Caki2 (cell line): ENCODE measurements around the gene OLFML1. TPM values are rescaled to one million over a fixed set of nuclear protein-coding genes. Genes with fewer than 3 reads are reported as not detected.

Source experiments
- DNase-seq: peaks from one replicate; pipeline ENCODE4 v3.0.0-alpha.2; 2015; ENCODE audit warnings: low read depth
- in situ Hi-C: cut with HindIII; loops from 2 replicates; pipeline ENCODE4 v1.10.0; 2016; ENCODE audit warnings: low sequenced_read_pairs, low pct_unique_long_range_greater_than_20kb, mixed read lengths
- total RNA-seq: library from RNA; depleted of rRNA; stranded (reverse); fragments of >200 nt; shearing (Covaris generic); gene quantifications from 2 replicates; pipeline ENCODE4 v1.2.3, GENCODE V29; 2014; ENCODE audit warnings: low replicate concordance; rRNA removed

OLFML1 gene
- total RNA-seq, 1 experiment from 2014 or later, result not detected

DNA sequence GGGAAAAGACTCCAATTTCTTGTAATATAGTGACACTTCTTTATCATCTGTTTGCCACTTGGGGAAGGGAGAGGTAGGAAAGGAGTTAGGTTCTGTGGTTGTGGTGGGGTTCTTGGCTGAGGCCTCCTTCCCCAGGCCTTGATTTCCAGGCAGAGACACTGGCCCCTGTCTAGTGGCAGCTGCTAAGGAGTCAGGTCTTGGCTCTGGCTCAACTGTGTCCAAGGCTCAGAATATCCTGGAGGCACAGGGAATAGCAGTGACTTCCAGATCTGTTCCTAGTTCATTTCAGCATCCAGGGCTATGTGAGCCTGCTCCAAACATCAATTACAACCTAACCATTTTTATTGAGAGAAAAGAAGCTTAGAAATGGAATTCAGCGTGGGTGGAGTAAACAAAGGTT, 58.0 kb downstream of the OLFML1 start:
- DNase-seq, result no peak
- in situ Hi-C loops, result no loop called here

DNA sequence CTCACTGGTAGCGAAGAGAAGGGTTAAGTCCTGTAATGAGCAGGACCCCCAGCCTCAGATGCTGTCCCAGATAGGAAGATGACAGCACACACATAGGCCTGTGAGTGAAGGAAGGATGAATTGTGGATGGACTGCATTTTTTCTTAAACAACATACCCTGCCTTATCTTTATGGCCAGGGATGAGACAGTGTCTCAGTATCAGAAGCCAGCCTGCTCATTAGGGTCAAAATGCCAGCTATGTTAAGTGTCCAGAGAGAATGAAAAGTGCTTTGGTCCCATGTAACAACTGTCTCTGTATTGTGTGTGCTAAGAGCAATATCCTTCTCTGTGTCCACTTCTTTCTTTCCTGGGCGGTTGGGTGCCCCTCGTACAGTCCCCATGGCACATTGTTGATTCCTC, 58.7 kb downstream of the OLFML1 start:
- in situ Hi-C loops, result no loop called here
- DNase-seq, result no peak

DNA sequence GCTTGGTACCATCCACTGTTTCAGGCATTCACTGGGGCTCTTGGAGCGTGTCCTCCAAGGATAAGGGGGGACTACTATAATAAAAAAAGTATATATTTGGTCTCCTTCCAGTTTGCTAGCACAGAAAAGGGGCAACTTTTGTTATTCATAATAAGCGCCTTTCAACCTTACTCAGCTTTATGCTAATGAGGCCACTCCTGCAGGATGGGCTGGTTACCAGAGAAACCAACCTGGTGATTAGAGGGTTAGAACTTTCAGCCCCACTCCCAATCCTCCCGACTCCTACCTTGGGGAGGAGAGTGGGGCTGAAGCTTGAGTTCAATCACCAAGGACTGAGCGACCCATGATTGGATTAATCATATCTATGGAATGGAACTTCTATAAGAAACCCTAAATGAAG, 60.3 kb downstream of the OLFML1 start:
- no peak for DNase-seq
- in situ Hi-C loops, result no loop called here

DNA sequence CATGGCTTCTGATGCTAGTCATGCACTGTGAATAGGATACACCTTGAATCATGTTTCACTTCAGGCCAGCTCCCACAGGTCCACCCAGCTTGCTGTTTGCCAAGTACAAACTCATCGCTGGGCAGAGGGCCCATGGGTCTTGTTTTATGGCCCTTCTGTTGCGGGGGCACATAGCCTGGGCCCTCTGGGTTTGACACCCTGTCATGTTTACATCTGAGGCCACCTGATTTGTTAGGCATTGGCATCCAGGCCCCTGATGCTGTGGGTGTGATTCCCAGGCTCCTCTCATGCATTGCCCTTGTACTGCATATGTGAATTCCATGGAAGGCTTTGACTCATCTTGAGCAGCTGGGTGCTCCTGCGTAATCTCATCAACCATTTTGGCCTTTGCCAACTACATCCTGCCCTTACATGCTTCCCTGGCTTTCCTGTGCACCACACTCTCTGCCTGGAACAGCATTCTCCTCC, 61.1 kb downstream of the OLFML1 start:
- in situ Hi-C loops, result no loop called here
- DNase-seq, result no peak

DNA sequence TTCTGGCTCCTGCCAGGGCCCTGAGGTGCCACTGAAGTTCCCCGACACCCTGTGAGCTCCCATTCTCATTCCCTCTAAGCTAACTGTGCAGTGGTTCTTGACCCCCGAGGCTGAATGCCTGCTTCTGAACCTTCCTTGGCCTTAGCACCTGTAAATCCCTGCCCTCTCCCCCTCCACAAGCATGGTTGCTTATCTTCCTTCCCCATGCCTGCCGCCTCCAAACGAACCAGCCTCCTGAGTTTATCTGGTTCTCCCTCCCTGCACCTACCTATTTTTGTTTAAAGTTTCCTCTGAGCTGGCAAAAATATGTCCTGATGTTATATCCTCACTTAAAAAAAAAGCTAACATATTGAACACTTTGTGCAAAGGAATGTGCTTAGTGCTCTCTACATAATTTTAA, 62.4 kb downstream of the OLFML1 start:
- no peak for DNase-seq
- in situ Hi-C loops, result no loop called here

DNA sequence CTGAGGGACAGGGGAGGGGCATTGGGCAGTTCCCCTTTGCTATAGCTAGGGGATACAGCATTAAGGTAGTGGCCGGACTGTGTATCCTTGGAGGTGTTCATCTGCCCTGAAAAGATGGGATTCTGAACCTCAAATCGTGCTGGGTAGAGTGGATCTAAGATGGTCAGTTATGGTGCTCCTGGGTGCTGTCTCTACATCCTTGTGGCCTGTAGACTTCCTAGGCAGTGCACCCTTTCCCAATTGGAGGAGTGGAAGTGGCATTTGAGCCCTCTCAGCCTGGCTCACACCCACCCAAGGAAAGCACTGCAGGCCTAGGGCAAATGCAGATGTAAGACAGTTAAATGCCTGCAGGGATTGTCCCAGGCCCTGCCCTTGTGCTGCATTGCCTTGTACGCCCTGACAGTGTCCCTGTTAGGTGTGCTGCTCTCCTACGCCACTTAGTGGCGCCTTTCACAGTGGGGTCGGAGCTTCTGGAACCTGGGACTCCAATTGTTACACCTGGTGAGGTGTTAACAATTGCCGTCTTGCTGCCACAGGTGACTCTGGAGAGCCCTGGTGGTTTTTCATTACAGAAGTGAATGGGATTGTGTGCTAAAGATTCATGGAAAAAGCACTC, 63.5 kb downstream of the OLFML1 start:
- in situ Hi-C loops, result no loop called here
- DNase-seq, result no peak

DNA sequence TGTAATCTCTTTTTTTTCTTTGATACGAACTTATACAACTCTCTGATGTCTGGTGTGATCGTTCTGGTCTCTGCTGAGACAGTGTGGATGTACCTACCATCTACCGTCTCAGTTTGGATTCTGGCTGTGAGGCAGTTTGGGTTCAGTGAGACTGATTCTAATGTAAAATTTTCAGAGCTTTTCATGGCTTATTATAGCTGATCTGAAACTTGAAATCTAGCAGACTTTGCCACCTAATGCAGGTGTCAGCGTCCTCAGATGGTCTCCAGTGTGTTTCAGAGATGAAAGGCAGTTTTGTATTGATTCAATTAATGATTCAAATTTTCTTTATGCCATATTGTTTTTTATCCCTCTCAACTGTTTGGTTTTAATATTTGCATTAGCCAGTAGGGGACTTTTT, 64.4 kb downstream of the OLFML1 start:
- DNase-seq, result no peak
- in situ Hi-C loops, result no loop called here

DNA sequence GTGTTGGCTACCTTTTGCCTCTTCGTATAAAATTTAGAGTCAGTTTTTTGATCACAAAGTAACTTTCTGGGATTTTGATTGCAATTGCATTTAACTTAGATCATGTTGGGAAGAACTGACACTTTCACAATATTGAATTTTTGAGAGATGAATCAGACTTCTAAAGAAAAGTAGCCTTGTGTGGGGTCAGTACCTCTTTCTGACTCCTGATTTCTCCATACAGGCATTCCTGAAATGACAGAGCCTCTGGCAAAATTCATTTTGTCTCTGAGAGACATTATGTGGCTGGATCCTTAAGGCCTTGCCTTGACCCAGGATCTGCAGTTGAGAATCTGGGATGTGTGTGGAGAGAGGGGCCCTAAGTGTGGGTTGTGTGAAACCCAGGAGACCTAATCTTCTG, 66.3 kb downstream of the OLFML1 start:
- in situ Hi-C loops, result no loop called here
- no peak for DNase-seq

DNA sequence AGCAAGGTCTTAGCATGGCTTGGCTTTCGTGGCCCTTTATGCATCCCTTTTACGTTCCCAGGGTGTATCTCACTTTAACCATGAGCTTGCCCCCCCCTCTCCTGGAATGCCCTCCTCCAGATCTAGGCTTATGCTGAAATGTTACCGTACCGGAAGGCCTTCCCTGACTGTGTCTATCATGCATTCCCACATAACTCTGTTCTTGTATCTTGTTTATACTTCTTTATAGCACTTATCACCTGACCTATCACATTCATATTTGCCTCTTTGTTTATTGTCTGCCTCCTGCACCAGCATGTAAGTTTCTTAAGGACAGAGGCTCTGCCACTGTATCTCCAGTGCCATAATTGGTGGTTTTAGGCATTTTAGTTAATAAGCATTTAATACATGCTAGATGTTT, 67.4 kb downstream of the OLFML1 start:
- in situ Hi-C loops, result no loop called here

DNA sequence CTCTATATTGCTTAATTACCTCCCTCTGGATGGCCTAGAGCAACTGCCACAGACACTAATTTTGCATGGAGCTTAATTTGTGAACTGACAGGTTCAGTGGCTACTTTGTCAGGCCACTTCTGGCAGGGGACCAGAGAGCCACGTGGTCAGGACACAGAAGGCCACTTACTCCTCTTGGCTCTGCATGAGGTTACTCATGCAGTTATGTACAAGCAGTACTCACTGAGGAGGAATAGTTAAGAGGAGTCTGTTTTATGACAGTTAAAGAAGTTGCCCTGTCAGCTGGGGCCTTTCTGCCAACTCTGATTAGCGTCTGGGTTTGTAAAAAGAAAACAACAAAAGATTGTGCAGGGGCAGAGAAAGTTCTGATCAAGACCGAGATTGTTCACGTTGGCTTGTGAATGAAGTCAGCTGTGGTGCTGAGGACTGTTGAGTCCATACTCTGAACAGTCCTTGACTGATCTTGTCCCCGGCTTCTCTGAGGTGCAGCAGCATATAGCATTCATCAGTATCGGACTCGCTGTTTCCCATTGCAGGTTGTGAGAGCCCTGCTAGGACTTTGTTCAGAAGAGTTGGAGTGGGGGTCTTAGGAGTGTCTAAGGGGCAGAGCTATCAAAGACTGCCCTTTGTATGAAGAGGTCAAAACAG, 69.9 kb downstream of the OLFML1 start:
- in situ Hi-C loops, result no loop called here
- DNase-seq, result no peak

More for the DNA sequence above, 67.4 kb downstream of the OLFML1 start:
- no peak for DNase-seq

DNA sequence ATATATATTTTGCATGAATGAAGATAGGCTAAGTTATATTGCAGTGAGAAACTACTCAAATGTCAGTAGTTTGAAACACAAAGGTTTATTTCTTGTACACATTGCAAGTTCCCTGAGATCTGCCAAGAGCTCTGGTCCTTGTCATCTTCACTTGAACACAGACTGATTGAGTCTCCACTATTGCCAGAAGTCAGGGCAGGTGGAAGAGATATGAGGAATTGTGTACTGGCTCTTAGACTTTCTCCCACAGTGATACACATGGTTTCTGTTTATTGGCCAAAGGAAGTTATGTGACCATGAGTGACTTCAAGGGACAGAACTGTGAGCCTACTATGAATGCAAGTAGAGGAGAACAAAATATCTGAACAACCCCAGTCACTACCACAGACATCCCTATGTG, 72.7 kb downstream of the OLFML1 start:
- in situ Hi-C loops, result no loop called here
- DNase-seq, result no peak

DNA sequence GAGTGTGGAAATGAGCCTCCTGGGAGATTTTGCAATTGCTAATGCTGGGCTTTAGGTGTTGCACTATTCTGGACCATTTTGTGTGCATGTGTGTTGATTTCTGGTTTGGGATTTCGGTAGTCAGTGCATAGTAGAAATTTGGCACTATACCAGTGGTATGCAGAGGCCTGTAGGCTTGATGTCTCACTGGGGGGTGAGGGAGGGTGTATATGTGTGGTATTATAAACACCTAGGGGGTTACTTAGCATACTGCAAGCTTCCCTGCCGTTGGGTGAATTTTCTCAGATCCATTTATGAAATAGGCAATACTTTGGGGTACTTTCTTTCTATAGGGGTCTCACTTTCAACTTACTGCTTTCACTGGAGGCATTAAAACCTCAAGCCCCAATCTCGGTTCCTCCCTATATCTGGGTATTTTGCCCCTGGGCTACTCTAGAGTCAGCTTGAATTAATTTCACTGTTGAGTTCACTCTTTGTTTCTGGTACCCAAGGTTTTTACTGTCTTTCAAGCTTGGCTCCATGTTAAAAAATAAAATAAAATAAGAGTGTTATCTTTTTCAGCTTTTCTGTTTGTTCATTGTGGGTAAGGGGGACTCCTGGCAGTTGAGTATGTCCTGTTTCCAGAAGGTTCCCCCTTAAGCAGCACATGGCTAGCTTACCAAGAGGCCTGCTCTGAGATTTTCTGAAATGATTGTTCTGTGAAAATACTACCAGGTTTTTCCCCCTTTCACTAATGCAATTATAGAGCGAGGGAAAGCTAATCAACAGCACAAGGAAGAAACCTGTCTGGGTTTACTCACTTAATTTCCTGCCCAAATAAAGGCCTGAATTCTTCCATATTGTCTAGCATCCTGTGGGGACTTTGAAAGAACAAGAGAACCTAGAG, 74.3 kb downstream of the OLFML1 start:
- DNase-seq, result no peak
- in situ Hi-C loops, result no loop called here

Other genes with a start within 250 kb of the OLFML1 start
- not detected in 2 replicates for gene SYT9, start 233.6 kb upstream of the OLFML1 start, total RNA-seq
- gene PPFIBP2, start 28.5 kb downstream of the OLFML1 start, total RNA-seq, result 6.1 and 10.1 TPM in 2 replicates
- gene CYB5R2, start 188.0 kb downstream of the OLFML1 start, total RNA-seq, result not detected in 2 replicates
- gene OVCH2, start 221.0 kb downstream of the OLFML1 start, total RNA-seq, result not detected in 2 replicates